Coronary artery (tissue), 2 donors: ENCODE measurements around the gene SMAD2.

Experiments used
- DNase-seq: peaks from one replicate; pipeline ENCODE4 v3.0.0-alpha.2; 2017; ENCODE audit warnings: low spot score
- H3K27ac ChIP-seq, 2 donors: fragments of 200-600 bp; sonication (generic); one replicate each; pipeline ENCODE4 v1.5.1; 2016 to 2019
- H3K4me3 ChIP-seq: fragments of 200-600 bp; sonication (generic); 2 replicates; pipeline ENCODE4 v1.5.1; 2016; ENCODE audit warnings: mild to moderate bottlenecking, moderate library complexity
- TF ChIP-seq, protein P1 (sequence below): fragments of 200-600 bp; sonication (generic); IDR thresholded peaks from one replicate; pipeline ENCODE4 v1.5.1; 2019; ENCODE audit warnings: antibody characterized with exemption

SMAD2 gene

GRCh38 chr18:47817795-47818077 is 112.7 kb downstream of the SMAD2 start:
- no peak for DNase-seq
- TF ChIP-seq, protein P1, sequence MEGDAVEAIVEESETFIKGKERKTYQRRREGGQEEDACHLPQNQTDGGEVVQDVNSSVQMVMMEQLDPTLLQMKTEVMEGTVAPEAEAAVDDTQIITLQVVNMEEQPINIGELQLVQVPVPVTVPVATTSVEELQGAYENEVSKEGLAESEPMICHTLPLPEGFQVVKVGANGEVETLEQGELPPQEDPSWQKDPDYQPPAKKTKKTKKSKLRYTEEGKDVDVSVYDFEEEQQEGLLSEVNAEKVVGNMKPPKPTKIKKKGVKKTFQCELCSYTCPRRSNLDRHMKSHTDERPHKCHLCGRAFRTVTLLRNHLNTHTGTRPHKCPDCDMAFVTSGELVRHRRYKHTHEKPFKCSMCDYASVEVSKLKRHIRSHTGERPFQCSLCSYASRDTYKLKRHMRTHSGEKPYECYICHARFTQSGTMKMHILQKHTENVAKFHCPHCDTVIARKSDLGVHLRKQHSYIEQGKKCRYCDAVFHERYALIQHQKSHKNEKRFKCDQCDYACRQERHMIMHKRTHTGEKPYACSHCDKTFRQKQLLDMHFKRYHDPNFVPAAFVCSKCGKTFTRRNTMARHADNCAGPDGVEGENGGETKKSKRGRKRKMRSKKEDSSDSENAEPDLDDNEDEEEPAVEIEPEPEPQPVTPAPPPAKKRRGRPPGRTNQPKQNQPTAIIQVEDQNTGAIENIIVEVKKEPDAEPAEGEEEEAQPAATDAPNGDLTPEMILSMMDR = no peak
- H3K27ac ChIP-seq = peak overlapping the region in 1 of 2 donors; percentile 23
- H3K4me3 ChIP-seq = peak overlapping the region; percentile 50

DNA sequence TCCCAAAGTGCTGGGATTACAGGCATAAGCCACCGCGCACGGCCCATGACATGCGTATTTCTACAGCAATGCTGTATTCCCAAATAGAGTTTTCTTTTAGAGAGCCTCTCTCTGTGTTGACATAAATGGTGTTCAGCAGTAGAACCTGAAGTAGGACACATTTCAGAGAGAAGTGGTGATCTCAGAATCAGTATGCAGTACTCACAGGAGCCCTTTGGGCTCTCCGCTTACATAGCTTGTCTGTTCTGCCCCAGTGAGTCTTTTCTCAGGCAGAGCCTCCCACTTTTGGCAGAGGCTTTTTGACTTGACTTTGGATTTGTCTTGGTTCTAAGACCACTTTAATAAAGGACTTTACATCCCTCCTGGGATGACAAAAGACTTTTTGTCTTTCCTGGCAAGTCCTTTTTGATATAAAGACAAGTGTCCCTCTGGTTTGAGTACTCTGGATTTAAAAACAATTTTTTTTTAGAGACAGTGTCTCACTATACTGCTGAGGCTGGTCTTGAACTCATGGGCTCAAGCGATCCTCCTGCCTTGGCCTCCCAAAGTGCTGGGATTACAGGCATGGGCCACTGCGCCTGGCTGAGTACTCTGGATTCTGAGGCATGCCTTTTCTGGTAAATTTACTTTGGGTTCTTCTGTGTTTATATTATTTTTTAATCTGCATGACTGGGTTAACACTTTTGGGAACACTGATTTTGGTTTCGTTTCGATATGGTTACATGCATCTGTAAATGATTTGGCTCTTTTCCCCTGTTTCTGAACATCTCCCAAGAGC is 113.3 kb downstream of the SMAD2 start:
- DNase-seq = no peak
- Histone ChIP-seq H3K4me3 (peak overlapping the region; percentile 50), H3K27ac (peak overlapping the region in 1 of 2 donors; percentile 23)
- TF ChIP-seq, protein P1 = no peak

DNA sequence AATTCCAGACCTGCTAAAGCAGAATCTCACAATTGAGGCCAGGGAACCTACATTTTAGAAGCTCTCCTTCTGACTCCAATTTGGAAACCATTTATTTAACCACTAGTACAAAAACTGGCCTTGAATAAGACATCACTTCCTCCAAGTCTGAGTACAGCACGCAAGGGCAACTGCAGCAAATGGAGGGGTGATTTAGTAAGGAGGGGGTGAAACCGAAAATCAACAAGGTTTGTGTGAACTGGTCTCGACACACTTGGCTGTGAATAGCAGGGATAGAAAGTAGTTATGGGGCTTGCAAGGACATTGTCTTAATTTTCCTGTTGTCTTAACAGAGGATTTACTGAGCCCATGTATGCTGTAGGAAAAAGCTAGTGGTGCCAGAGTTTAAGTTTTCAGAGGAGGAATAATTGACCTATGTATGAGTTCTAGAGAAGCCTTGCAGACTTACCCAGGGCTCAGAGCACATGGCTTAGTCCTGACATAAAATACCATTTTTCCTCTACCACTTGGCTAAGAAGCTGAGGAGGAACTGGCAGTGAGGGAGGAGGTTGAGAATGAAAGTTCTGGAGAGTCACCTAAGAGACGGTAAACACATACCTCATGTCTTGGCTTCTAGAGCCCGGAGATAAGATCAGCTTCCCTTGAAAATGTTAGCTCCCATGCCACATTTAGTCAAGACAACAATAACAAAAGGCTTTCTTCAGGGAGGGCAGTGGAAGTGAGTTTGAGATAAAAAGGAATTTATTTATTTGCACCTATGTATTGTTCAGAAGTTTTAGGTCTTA is 114.8 kb downstream of the SMAD2 start:
- DNase-seq = no peak
- Histone ChIP-seq H3K4me3 (no peak overlapping the region), H3K27ac (no peak overlapping the region)
- TF ChIP-seq, protein P1 = no peak

- Histone ChIP-seq H3K4me3 (no peak overlapping the region), H3K27ac (no peak overlapping the region)
- no peak for DNase-seq
- TF ChIP-seq, protein P1 = no peak
Observed at GRCh38 chr18:47809420-47809819, 121.0 kb downstream of the SMAD2 start.

DNA sequence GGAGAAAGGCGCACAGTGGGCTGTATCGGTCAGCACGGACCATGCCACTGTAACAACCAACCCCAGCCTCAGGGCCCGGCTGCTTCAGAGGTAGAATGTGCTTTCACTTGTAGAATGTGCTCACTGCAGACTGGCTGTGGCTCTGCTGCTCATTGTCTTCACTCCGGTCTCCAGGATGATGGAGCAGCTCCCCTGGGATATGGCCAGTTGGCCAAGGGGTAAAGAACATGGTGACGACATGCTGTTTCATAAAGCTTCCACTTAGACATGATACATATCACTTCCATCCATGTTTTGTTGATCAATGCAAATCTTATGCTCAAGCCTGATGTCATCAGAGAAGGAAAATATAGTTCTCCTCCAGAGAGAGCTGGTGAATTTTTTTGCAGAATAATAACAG is 127.7 kb downstream of the SMAD2 start:
- TF ChIP-seq, protein P1 = no peak
- no peak for DNase-seq
- Histone ChIP-seq H3K27ac (no peak overlapping the region), H3K4me3 (no peak overlapping the region)

GRCh38 chr18:47801817-47802216 is 128.6 kb downstream of the SMAD2 start:
- TF ChIP-seq, protein P1 = no peak
- Histone ChIP-seq H3K4me3 (no peak overlapping the region), H3K27ac (no peak overlapping the region)
- DNase-seq = no peak

DNA sequence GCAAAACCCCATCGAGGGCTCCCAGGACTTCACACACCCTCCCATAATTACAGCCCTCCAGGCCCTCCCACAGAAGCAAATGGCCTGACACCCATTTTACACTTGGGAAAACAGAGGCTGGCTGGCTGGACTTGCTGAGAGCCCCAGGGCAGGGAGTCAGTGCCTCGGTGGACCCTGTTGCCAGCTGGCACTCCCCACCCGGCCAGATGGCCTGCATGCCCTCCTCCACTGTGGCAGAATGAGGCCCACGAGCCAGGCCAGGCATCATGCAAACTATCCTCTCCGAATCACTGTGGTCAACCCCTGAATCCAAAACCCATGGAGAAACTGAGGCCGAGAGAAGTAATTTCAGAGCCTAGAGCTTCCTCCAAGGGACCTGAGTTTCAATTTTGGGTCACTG is 129.7 kb downstream of the SMAD2 start:
- no peak overlapping the region for H3K4me3 ChIP-seq

More for the DNA sequence above, 129.7 kb downstream of the SMAD2 start:
- TF ChIP-seq, protein P1 = no peak
- H3K27ac ChIP-seq = no peak overlapping the region
- no peak for DNase-seq
